Lung (tissue), 12 donors: Measurements from ENCODE around the gene ATP6V0B. TPM values are rescaled to one million over a fixed set of nuclear protein-coding genes. Genes with fewer than 3 reads are reported as not detected.

Experiments used
- ATAC-seq: fragments of 200-7000 bp; cut with Tn5 transposase; one replicate; pipeline ENCODE4 v1.9.1; 2020; ENCODE audit warnings: moderate number of reproducible peaks; ENCODE audit not compliant: insufficient read depth, low FRiP score
- DNase-seq, 3 donors: peaks; one replicate each; pipeline ENCODE4 v3.0.0-alpha.2; 2013 to 2017
- H3K27ac ChIP-seq, 2 donors: one replicate each; pipeline ENCODE4 v1.5.1; 2013; ENCODE audit warnings: mild to moderate bottlenecking in 2 of 2, moderate library complexity in 2 of 2, control low read depth in 1 of 2, inconsistent platforms in 1 of 2, low read depth in 1 of 2, low read length in 1 of 2
- H3K27me3 ChIP-seq, 3 donors: one replicate each; pipeline ENCODE4 v1.5.1; 2013; ENCODE audit warnings: low read length in 2 of 3; ENCODE audit not compliant: control insufficient read depth in 3 of 3, insufficient read depth in 3 of 3
- H3K36me3 ChIP-seq, 4 donors: one replicate each; pipeline ENCODE4 v1.5.1; 2013; ENCODE audit warnings: low read length in 4 of 4, mild to moderate bottlenecking in 1 of 4, moderate library complexity in 1 of 4; ENCODE audit not compliant: control insufficient read depth in 4 of 4, insufficient read depth in 4 of 4
- H3K4me1 ChIP-seq, 5 donors: one replicate each; pipeline ENCODE4 v1.5.1; 2013; ENCODE audit warnings: low read length in 5 of 5, mild to moderate bottlenecking in 2 of 5, moderate library complexity in 1 of 5; ENCODE audit not compliant: control insufficient read depth in 5 of 5, insufficient read depth in 5 of 5
- H3K4me3 ChIP-seq: one replicate; pipeline ENCODE4 v1.5.1; 2013; ENCODE audit warnings: mild to moderate bottlenecking, control low read depth, moderate library complexity
- H3K9ac ChIP-seq, 2 donors: one replicate each; pipeline ENCODE4 v1.5.1; 2013; ENCODE audit warnings: low read length in 2 of 2, control low read depth in 1 of 2; ENCODE audit not compliant: insufficient read depth in 1 of 2
- H3K9me3 ChIP-seq, 4 donors: one replicate each; pipeline ENCODE4 v1.5.1; 2013; ENCODE audit warnings: low read length in 3 of 4, mild to moderate bottlenecking in 1 of 4, moderate library complexity in 1 of 4; ENCODE audit not compliant: control insufficient read depth in 4 of 4, insufficient read depth in 3 of 4
- WGBS, 2 donors: extraction: QIAGEN DNeasy Blood & Tissue Kit; methylation state at CpG; one replicate each; pipeline ENCODE4 v1.1.7; 2013; 5-methylcytosine and 5-hydroxymethylcytosine counted together
- polyA plus RNA-seq, 2 donors: library from polyadenylated mRNA; stranded (reverse); fragments of 200-250 nt; gene quantifications; one replicate each; pipeline ENCODE4 v1.2.1, GENCODE V29; 2013
- total RNA-seq, 2 donors: library from RNA; depleted of rRNA in 1 of 2; stranded (reverse); fragments of >200 nt in 1 of 2; gene quantifications; one replicate each; pipeline ENCODE4 v1.2.1, GENCODE V29; 2014 to 2021
- TF ChIP-seq, protein P1 (sequence below): IDR thresholded peaks from 2 replicates; pipeline ENCODE4 v1.5.1; 2012; ENCODE audit warnings: mild to moderate bottlenecking; ENCODE audit errors: control extremely low read depth, extremely low read depth
- donor health status: control.
- donor health status: control.
- donor health status: Bipolar disorder and iron deficiency.
- donor health status: healthy.
- donor health status: DM: yes; HTN: yes; CAD: no.

The ATP6V0B gene
- total and polyA plus RNA-seq, 4 donors = 71.2 to 484 (median 283) TPM

DNA sequence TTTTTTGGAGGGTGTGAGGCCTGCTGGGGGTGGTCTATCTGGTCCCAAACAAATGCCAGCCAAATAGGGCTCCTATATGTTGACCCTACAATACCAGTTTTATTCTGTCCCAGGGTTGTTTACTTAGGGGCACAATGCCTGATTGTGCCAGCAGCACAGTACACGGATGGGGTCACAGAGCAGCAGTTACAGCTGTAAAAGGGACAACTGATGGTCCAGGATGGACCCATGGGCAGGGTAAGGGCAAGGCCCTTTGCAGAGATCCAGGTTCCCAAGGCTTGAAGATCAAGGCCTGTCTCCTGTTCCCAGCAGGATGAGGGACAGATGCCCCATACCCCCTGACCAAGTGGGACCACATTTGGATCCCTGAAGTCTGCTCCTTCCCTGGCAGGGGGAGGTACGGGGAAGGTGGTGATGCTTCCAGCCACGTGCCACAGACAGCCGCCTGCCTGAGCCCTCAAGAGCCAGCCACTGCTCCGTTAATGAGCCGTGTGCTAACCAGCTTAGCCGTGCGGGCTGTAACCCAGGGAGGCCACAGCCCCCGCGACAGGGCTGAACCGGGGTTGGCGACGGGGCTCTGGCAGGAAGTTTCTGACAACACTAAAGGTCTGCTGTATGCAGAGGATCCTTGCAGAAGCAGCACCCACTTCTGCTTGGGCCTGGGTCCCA is 38.3 kb downstream of the ATP6V0B start:
- TF ChIP-seq, protein P1, sequence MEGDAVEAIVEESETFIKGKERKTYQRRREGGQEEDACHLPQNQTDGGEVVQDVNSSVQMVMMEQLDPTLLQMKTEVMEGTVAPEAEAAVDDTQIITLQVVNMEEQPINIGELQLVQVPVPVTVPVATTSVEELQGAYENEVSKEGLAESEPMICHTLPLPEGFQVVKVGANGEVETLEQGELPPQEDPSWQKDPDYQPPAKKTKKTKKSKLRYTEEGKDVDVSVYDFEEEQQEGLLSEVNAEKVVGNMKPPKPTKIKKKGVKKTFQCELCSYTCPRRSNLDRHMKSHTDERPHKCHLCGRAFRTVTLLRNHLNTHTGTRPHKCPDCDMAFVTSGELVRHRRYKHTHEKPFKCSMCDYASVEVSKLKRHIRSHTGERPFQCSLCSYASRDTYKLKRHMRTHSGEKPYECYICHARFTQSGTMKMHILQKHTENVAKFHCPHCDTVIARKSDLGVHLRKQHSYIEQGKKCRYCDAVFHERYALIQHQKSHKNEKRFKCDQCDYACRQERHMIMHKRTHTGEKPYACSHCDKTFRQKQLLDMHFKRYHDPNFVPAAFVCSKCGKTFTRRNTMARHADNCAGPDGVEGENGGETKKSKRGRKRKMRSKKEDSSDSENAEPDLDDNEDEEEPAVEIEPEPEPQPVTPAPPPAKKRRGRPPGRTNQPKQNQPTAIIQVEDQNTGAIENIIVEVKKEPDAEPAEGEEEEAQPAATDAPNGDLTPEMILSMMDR = no peak
- Histone ChIP-seq H3K36me3 (peaks cover 0 to 3% (median 1%) of the 10 kb centered on the region in 4 donors), H3K9ac (no peak overlapping the region), H3K9me3 (no peaks in the 10 kb centered on the region), H3K4me1 (peaks cover 0 to 36% (median 7%) of the 10 kb centered on the region in 5 donors), H3K27ac (no peak overlapping the region), H3K4me3 (no peak overlapping the region), H3K27me3 (no peaks in the 10 kb centered on the region)
- WGBS, 2 donors = 25 to 63% methylated on average over 13 of the region's 13 CpGs
- ATAC-seq = no peak
- DNase-seq = no peak

DNA sequence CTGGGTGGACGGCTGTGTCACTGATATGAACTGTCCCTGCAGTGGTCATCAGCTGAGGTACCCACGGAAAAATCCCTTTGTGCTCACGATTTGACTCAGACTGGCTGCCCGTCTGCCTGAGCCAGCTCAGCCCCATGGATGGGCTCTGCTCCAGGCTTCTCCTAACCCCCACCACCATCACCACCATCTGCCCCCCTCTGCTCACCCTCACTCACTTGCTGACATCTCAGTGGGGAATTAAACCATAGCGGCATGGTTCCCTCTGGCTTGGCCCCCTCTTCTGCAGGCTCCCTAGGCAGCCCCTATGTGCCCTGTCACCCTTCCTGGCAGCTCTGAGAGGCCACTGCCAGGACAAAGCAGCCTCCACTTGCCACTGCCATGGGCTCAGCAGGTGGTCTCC is 39.2 kb downstream of the ATP6V0B start:
- TF ChIP-seq, protein P1 = no peak
- Histone ChIP-seq H3K9ac (no peak overlapping the region), H3K4me1 (peaks cover 0 to 38% (median 7%) of the 10 kb centered on the region in 5 donors), H3K27me3 (no peaks in the 10 kb centered on the region), H3K9me3 (no peaks in the 10 kb centered on the region), H3K4me3 (no peak overlapping the region), H3K36me3 (peaks cover 0 to 3% (median 0%) of the 10 kb centered on the region in 4 donors), H3K27ac (no peak overlapping the region)
- ATAC-seq (no peak), DNase-seq (no peak)
- 70 to 77% methylated on average over 5 of the region's 5 CpGs for WGBS, 2 donors

DNA sequence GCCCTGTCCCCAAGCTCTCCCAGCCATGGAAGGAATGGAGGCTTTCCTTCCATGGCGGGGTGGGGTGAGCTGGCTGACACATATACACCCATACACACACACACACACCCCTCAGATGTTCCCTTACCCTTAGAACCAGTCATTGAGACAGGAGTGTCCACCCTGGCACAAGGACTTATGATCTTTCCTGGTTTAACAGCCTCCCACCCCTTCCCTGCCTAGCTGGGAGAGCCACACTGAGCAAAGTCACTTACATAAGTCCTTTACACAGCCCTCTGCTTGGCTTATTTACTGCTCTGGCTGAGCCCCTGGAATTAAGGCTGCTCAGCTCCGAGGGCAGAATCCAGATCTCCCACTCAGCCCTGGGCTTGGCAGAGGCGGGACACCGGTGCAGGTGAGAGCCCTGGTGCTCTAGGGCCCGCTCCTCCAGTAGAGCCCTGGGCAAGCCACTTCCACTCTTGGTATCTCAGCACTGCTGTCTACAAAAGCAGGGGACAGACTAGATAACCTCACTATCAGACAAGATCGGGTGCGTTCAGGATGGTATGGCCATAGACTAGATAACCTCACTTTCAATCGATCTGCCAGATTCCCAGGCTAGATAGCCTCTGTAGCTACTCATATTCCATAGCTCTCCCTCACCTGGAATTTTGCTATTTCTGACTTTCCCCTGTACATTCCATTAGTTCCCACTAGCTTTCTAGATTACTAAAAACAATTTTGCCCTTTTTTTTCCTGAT is 39.8 kb downstream of the ATP6V0B start:
- Histone ChIP-seq H3K9me3 (no peaks in the 10 kb centered on the region), H3K9ac (no peak overlapping the region), H3K4me1 (peaks cover 0 to 44% (median 8%) of the 10 kb centered on the region in 5 donors), H3K36me3 (peaks cover 0 to 3% (median 0%) of the 10 kb centered on the region in 4 donors), H3K27ac (no peak overlapping the region), H3K4me3 (no peak overlapping the region), H3K27me3 (no peaks in the 10 kb centered on the region)
- 80 to 87% methylated on average over 8 of the region's 8 CpGs for WGBS, 2 donors
- TF ChIP-seq, protein P1 = no peak
- no peak for DNase-seq
- no peak for ATAC-seq
